ENCODE data around the gene RPRD1B. TPM values are rescaled to one million over a fixed set of nuclear protein-coding genes. Genes with fewer than 3 reads are reported as not detected.
A peak's percentile ranks its signal among the peaks of the same experiment; 100 is the strongest.

The RPRD1B gene
- total RNA-seq, 1 experiment from 2014 or later: 55.1 TPM

DNA sequence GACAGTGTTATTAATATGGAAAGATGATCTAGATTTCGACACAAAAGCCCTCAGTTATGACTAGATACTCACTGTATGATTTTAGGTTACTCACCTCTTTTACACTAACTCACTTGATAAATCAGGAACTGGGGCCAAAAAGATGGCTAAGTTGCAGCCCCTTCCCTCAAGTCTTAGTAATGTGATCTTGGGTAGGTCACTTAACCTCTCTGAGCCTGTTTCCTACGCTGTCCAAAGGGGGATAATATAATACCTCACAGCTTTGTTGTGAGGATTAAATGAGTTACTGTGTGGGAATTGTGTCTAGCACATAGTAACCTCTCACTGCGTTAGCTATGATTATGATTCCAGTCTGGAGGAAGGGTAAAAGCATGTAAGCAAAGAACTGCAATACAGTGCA, 1.6 kb upstream of the RPRD1B start:
- Histone ChIP-seq H3K9me2 (ENCODE audit: insufficient read depth) (no peaks in the 10 kb centered on the region), H3K27me3 (ENCODE audit: insufficient read depth, low read depth) (no peaks in the 10 kb centered on the region), H3K79me2 (ENCODE audit: low read depth) (peaks cover 93% of the 10 kb centered on the region), H3K4me3 (peak overlapping the region; percentile 84; the same call in 1 of the 2 replicates), H3K4me2 (peak overlapping the region; percentile 96), H2AFZ (no peak overlapping the region), H3K36me3 (ENCODE audit: low read depth) (no peaks in the 10 kb centered on the region; the same call in 1 of the 2 replicates), H3K27ac (no peak overlapping the region), H3K4me1 (replicated peaks; ENCODE audit: insufficient read depth) (peaks cover 39% of the 10 kb centered on the region), H3F3A (ENCODE audit: insufficient read depth, low read depth) (no peaks in the 10 kb centered on the region), H4K20me1 (ENCODE audit: insufficient read depth) (no peaks in the 10 kb centered on the region), H3K9me3 (ENCODE audit: insufficient read depth, low read depth) (no peaks in the 10 kb centered on the region)
- DNase-seq: no peak
- intact Hi-C loops (cut with micrococcal nuclease; ENCODE audit: unreplicated experiment): loop anchor here (10.0 kb wide), 1 partner anchor 127 kb away; the partner anchor contains the start of gene VSTM2L
- TF ChIP-seq, protein P1, sequence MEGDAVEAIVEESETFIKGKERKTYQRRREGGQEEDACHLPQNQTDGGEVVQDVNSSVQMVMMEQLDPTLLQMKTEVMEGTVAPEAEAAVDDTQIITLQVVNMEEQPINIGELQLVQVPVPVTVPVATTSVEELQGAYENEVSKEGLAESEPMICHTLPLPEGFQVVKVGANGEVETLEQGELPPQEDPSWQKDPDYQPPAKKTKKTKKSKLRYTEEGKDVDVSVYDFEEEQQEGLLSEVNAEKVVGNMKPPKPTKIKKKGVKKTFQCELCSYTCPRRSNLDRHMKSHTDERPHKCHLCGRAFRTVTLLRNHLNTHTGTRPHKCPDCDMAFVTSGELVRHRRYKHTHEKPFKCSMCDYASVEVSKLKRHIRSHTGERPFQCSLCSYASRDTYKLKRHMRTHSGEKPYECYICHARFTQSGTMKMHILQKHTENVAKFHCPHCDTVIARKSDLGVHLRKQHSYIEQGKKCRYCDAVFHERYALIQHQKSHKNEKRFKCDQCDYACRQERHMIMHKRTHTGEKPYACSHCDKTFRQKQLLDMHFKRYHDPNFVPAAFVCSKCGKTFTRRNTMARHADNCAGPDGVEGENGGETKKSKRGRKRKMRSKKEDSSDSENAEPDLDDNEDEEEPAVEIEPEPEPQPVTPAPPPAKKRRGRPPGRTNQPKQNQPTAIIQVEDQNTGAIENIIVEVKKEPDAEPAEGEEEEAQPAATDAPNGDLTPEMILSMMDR (conservative IDR thresholded peaks at IDR 0.05): no peak
- TF ChIP-seq EZH2 (IDR thresholded peaks at IDR 0.05; ENCODE audit: low read depth): no peak
- no TSS peak for BruUV-seq (replicated peaks)
- ChIA-PET CTCF (no interaction called here), POLR2A (ENCODE audit: unreplicated experiment) (interaction anchor here (0.7 kb wide), 1 partner anchor 37 kb away, joined by 4 read pairs; no protein-coding TSS in a partner anchor)

DNA sequence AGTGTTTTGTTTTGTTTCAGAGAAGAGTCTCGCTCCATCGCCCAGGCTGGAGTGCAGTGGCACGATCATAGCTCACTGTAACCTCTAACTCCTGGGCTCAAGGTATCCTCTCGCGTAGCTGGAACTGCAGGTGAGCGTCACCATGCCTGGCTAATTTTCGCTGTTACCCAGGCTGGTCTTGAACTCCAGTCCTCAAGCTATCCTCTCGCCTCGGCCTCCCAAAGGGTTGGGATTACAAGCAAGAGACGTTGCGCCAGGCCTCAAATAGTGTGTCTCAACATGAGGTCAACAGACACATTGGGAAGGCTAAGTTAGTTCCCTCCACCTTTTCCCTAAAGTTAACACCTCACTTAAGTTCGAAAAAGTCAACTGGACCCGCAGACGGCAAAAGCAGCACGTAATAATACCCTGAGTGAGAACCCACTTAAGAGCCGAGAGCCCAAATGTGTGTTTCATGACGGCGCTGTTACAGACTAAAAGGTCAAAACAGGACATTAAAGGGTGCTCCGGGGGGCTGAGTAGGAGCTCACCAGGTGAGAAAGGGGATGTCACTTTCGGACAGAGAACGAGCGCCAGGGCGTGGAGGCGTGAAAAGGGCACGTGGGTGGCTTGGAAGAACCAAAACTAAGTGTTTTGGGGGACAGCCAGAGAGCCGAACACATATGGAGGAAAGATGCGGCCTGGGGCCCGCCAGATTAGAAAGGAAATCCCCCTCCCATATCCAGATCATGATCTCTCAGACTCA, 789 bp upstream of the RPRD1B start:
- Histone ChIP-seq H2AFZ (peak overlapping the region; percentile 90), H3K9me2 (ENCODE audit: insufficient read depth) (no peaks in the 10 kb centered on the region), H3F3A (ENCODE audit: insufficient read depth, low read depth) (peaks cover 3% of the 10 kb centered on the region; the same call in 1 of the 2 replicates), H3K27me3 (ENCODE audit: insufficient read depth, low read depth) (no peaks in the 10 kb centered on the region), H3K79me2 (ENCODE audit: low read depth) (peaks cover 95% of the 10 kb centered on the region), H3K4me2 (peak overlapping the region; percentile 96), H3K9me3 (ENCODE audit: insufficient read depth, low read depth) (no peaks in the 10 kb centered on the region), H3K4me3 (peak overlapping the region; percentile 84), H3K27ac (peak overlapping the region; percentile 60; the same call in 1 of the 2 replicates), H4K20me1 (ENCODE audit: insufficient read depth) (no peaks in the 10 kb centered on the region; the same call in 1 of the 2 replicates), H3K4me1 (replicated peaks; ENCODE audit: insufficient read depth) (peaks cover 47% of the 10 kb centered on the region), H3K36me3 (ENCODE audit: low read depth) (no peaks in the 10 kb centered on the region; the same call in 1 of the 2 replicates)
- POLR2A ChIA-PET (ENCODE audit: unreplicated experiment): interaction anchor here (0.7 kb wide), 2 partner anchors 11 to 38 kb away, joined by 3 to 4 read pairs; no protein-coding TSS in a partner anchor
- TSS peak; percentile 61 for BruUV-seq (replicated peaks)
- DNase-seq: no peak
- TF ChIP-seq EZH2 (IDR thresholded peaks at IDR 0.05; ENCODE audit: low read depth): no peak
- intact Hi-C loops (cut with micrococcal nuclease; ENCODE audit: unreplicated experiment): loop anchor here (1.0 to 10.0 kb wide), 2 partner anchors 38 to 128 kb away; partner anchors contain the start of gene VSTM2L
- CTCF ChIA-PET: interaction anchor here (0.8 kb wide), 1 partner anchor 39 kb away, joined by 3 read pairs; no protein-coding TSS in a partner anchor

DNA sequence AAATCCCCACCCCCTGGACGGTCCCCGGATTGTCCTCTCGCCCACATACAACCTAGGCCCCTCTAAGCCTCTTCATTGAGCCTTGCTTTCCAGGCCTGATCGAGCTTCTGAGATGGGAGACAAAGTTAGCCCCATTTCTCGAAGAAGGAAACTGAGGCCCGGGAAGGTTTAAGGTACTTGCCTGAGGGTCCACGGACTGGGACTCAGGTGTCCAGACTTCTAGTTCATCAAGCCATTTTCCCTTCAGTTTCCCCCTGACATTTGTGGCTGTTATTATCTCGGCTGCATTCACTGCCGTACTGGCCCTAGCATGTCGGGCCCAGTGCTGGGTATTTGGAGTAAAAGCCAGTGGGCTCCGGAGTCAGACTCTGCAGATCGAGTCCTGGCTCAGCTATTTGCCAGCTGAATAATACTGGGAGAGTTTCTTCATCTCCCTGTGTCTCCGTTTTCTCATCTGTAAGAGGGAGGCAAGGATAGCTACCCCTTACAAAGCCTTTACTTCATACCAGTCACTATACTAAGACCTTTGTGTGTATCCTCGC, 633 bp downstream of the RPRD1B start:
- 0 out of 2 replicates have a peak, but pooled peaks cover 6% of the 10 kb centered on the region for H3K36me3 ChIP-seq (ENCODE audit: low read depth)
- peaks cover 93% of the 10 kb centered on the region for H3K79me2 ChIP-seq (ENCODE audit: low read depth)
- DNase-seq: no peak
- POLR2A ChIA-PET (ENCODE audit: unreplicated experiment): interaction anchor here (0.6 kb wide), 1 partner anchor 745 kb away, joined by 3 read pairs; no protein-coding TSS in a partner anchor
- no peaks in the 10 kb centered on the region for H3K9me2 ChIP-seq (ENCODE audit: insufficient read depth)
- no peaks in the 10 kb centered on the region; the same call in 1 of the 2 replicates for H4K20me1 ChIP-seq (ENCODE audit: insufficient read depth)
- peaks cover 7% of the 10 kb centered on the region; the same call in 1 of the 2 replicates for H3F3A ChIP-seq (ENCODE audit: insufficient read depth, low read depth)
- H3K9me3 ChIP-seq (ENCODE audit: insufficient read depth, low read depth): no peaks in the 10 kb centered on the region
- no peak for TF ChIP-seq EZH2 (IDR thresholded peaks at IDR 0.05; ENCODE audit: low read depth)
- TF ChIP-seq, protein P1 (conservative IDR thresholded peaks at IDR 0.05): no peak
- peak overlapping the region; percentile 60 for H3K27ac ChIP-seq
- H3K4me1 ChIP-seq (replicated peaks; ENCODE audit: insufficient read depth): peaks cover 47% of the 10 kb centered on the region
- peak overlapping the region; percentile 90 for H2AFZ ChIP-seq
- CTCF ChIA-PET: interaction anchor here (0.5 kb wide), 1 partner anchor 11 kb away, joined by 5 read pairs; no protein-coding TSS in a partner anchor
- H3K27me3 ChIP-seq (ENCODE audit: insufficient read depth, low read depth): no peaks in the 10 kb centered on the region
- H3K4me2 ChIP-seq: peak overlapping the region; percentile 96
- H3K4me3 ChIP-seq: peak overlapping the region; percentile 84
- intact Hi-C loops (cut with micrococcal nuclease; ENCODE audit: unreplicated experiment): loop anchor here (10.0 kb wide), 1 partner anchor 129 kb away; the partner anchor contains the start of gene VSTM2L
- BruUV-seq (replicated peaks): no TSS peak

All from PC-9 (cell line).